GM23248 (cell line): ENCODE results near the gene PNPLA5. TPM values are rescaled to one million over a fixed set of nuclear protein-coding genes. Genes with fewer than 3 reads are reported as not detected.

ENCODE experiments used
- DNase-seq: peaks from one replicate; pipeline ENCODE4 v3.0.0-alpha.2; 2015
- H2AFZ ChIP-seq: fragments of 200-600 bp; sonication (generic); 2 replicates; pipeline ENCODE4 v1.6.1; 2016; ENCODE audit warnings: antibody characterized with exemption
- H3F3A ChIP-seq: fragments of 200-600 bp; sonication (generic); 2 replicates; pipeline ENCODE4 v1.6.1; 2016; ENCODE audit warnings: mild to moderate bottlenecking, antibody characterized with exemption, mixed run types; ENCODE audit not compliant: insufficient read depth
- H3K27ac ChIP-seq: fragments of 200-600 bp; sonication (generic); 2 replicates; pipeline ENCODE4 v1.5.1; 2016; ENCODE audit warnings: mild to moderate bottlenecking
- H3K27me3 ChIP-seq: fragments of 200-600 bp; sonication (generic); replicated peaks from 2 replicates; pipeline ENCODE4 v1.6.1; 2016; ENCODE audit warnings: mild to moderate bottlenecking; ENCODE audit not compliant: insufficient read depth
- H3K36me3 ChIP-seq: fragments of 200-600 bp; sonication (generic); 2 replicates; pipeline ENCODE4 v1.6.1; 2016; ENCODE audit warnings: low read depth, mild to moderate bottlenecking
- H3K4me1 ChIP-seq: fragments of 200-600 bp; sonication (generic); 2 replicates; pipeline ENCODE4 v1.6.1; 2016; ENCODE audit warnings: mild to moderate bottlenecking; ENCODE audit not compliant: insufficient read depth
- H3K4me2 ChIP-seq: fragments of 200-600 bp; sonication (generic); one replicate; pipeline ENCODE4 v1.6.1; 2016; ENCODE audit warnings: mild to moderate bottlenecking; ENCODE audit not compliant: unreplicated experiment
- H3K4me3 ChIP-seq: fragments of 200-600 bp; sonication (generic); 2 replicates; pipeline ENCODE4 v1.5.1; 2016; ENCODE audit warnings: mild to moderate bottlenecking
- H3K79me2 ChIP-seq: fragments of 200-600 bp; sonication (generic); 2 replicates; pipeline ENCODE4 v1.6.1; 2016; ENCODE audit warnings: mild to moderate bottlenecking; ENCODE audit not compliant: insufficient read depth
- H3K9ac ChIP-seq: fragments of 200-600 bp; sonication (generic); 2 replicates; pipeline ENCODE4 v1.6.1; 2016; ENCODE audit warnings: mild to moderate bottlenecking
- H3K9me2 ChIP-seq: fragments of 200-600 bp; sonication (generic); 2 replicates; pipeline ENCODE4 v1.6.1; 2016; ENCODE audit warnings: mixed run types, mild to moderate bottlenecking, moderate library complexity; ENCODE audit not compliant: insufficient read depth
- H3K9me3 ChIP-seq: fragments of 200-600 bp; sonication (generic); one replicate; pipeline ENCODE4 v1.6.1; 2017; ENCODE audit warnings: low read depth
- H4K20me1 ChIP-seq: fragments of 200-600 bp; sonication (generic); 2 replicates; pipeline ENCODE4 v1.6.0; 2016; ENCODE audit not compliant: insufficient read depth
- EZH2 ChIP-seq: fragments of 200-600 bp; sonication (generic); IDR thresholded peaks from 2 replicates; pipeline ENCODE4 v1.6.1; 2018; ENCODE audit warnings: antibody characterized with exemption, mild to moderate bottlenecking; ENCODE audit not compliant: insufficient read depth, poor library complexity, severe bottlenecking
- EZH2phosphoT487 ChIP-seq: fragments of 200-600 bp; sonication (generic); IDR thresholded peaks from 2 replicates; pipeline ENCODE4 v1.6.1; 2018; ENCODE audit warnings: antibody characterized with exemption, moderate library complexity, mild to moderate bottlenecking, low read depth; ENCODE audit not compliant: insufficient read depth
- WGBS, 2 experiments: methylation state at CpG; one replicate each; pipeline ENCODE4 v1.1.6; 2015 to 2017; ENCODE audit warnings: low lambda C conversion rate in 2 of 2, low coverage in 1 of 2; ENCODE audit errors: missing lambda C conversion rate in 2 of 2; 5-methylcytosine and 5-hydroxymethylcytosine counted together
- in situ Hi-C: fragments of 300-500 bp; cut with MboI; formaldehyde crosslinking; loops from 2 replicates; pipeline ENCODE4 v1.15.0; 2020
- polyA plus RNA-seq: library from polyadenylated mRNA; unstranded; fragments of >200 nt; fragmentation: Nextera tagmentation; extraction: Ambion mirVana; gene quantifications from 2 replicates; pipeline ENCODE4 v1.2.1, GENCODE V29; 2016
- total RNA-seq: library from RNA; depleted of rRNA; stranded (reverse); fragments of >200 nt; shearing (Covaris generic); gene quantifications from 2 replicates; pipeline ENCODE4 v1.2.3, GENCODE V29; 2014

Gene PNPLA5
- total and polyA plus RNA-seq, 2 experiments from 2014 or later, result not detected

- Histone ChIP-seq H3K9ac (no peak overlapping the region), H3K27me3 (peaks cover 32% of the 10 kb centered on the region), H4K20me1 (no peaks in the 10 kb centered on the region), H3K36me3 (no peaks in the 10 kb centered on the region), H2AFZ (no peak overlapping the region), H3K4me1 (no peaks in the 10 kb centered on the region), H3K9me3 (no peaks in the 10 kb centered on the region), H3K4me3 (no peak overlapping the region), H3K79me2 (no peaks in the 10 kb centered on the region), H3K4me2 (no peak overlapping the region), H3F3A (no peaks in the 10 kb centered on the region), H3K27ac (no peak overlapping the region), H3K9me2 (no peaks in the 10 kb centered on the region)
- 18 to 22% methylated on average over 13 of the region's 13 CpGs for WGBS, 2 experiments
- no peak for DNase-seq
- TF ChIP-seq EZH2phosphoT487, result no peak
- TF ChIP-seq EZH2, result no peak
- in situ Hi-C loops, result no loop called here
Observed at GRCh38 chr22:43851058-43851978, 40.5 kb downstream of the PNPLA5 start.

- in situ Hi-C loops, result no loop called here
- H3K9me3 ChIP-seq, result no peaks in the 10 kb centered on the region
- no peaks in the 10 kb centered on the region for H3K4me1 ChIP-seq
- no peaks in the 10 kb centered on the region for H3K9me2 ChIP-seq
- no peaks in the 10 kb centered on the region for H3K36me3 ChIP-seq
- 53 to 54% methylated on average over 12 of the region's 12 CpGs for WGBS, 2 experiments
- no peak overlapping the region for H3K4me3 ChIP-seq
- DNase-seq, result no peak
- H3K27ac ChIP-seq, result no peak overlapping the region
- no peaks in the 10 kb centered on the region for H3F3A ChIP-seq
- no peak overlapping the region for H3K9ac ChIP-seq
- no peaks in the 10 kb centered on the region for H3K79me2 ChIP-seq
- no peaks in the 10 kb centered on the region for H4K20me1 ChIP-seq
- peaks cover 32% of the 10 kb centered on the region for H3K27me3 ChIP-seq
- no peak overlapping the region for H3K4me2 ChIP-seq
- no peak for TF ChIP-seq EZH2phosphoT487
- TF ChIP-seq EZH2, result no peak
- H2AFZ ChIP-seq, result no peak overlapping the region
Observed at GRCh38 chr22:43850529-43850928, 41.3 kb downstream of the PNPLA5 start.

GRCh38 chr22:43849731-43850130 is 42.1 kb downstream of the PNPLA5 start:
- no peaks in the 10 kb centered on the region for H3K36me3 ChIP-seq
- 58 to 68% methylated on average over 13 of the region's 13 CpGs for WGBS, 2 experiments
- H3K4me3 ChIP-seq, result no peak overlapping the region
- no peak for DNase-seq
- TF ChIP-seq EZH2phosphoT487, result no peak
- no peak for TF ChIP-seq EZH2
- no peaks in the 10 kb centered on the region for H3K4me1 ChIP-seq
- H3K9me3 ChIP-seq, result no peaks in the 10 kb centered on the region
- no peaks in the 10 kb centered on the region for H4K20me1 ChIP-seq
- no peak overlapping the region for H3K9ac ChIP-seq
- no peaks in the 10 kb centered on the region for H3K9me2 ChIP-seq
- H2AFZ ChIP-seq, result no peak overlapping the region
- no peaks in the 10 kb centered on the region for H3F3A ChIP-seq
- H3K27me3 ChIP-seq, result peaks cover 32% of the 10 kb centered on the region
- H3K4me2 ChIP-seq, result no peak overlapping the region
- in situ Hi-C loops, result no loop called here
- H3K79me2 ChIP-seq, result no peaks in the 10 kb centered on the region
- H3K27ac ChIP-seq, result no peak overlapping the region

GRCh38 chr22:43848366-43849171 is 43.2 kb downstream of the PNPLA5 start:
- Histone ChIP-seq H3K4me1 (no peaks in the 10 kb centered on the region), H3K27ac (no peak overlapping the region), H3K9me2 (no peaks in the 10 kb centered on the region), H3K4me2 (no peak overlapping the region), H3K9me3 (no peaks in the 10 kb centered on the region), H3F3A (no peaks in the 10 kb centered on the region), H4K20me1 (no peaks in the 10 kb centered on the region), H3K79me2 (no peaks in the 10 kb centered on the region), H3K9ac (no peak overlapping the region), H3K36me3 (no peaks in the 10 kb centered on the region), H2AFZ (no peak overlapping the region), H3K4me3 (no peak overlapping the region), H3K27me3 (peaks cover 32% of the 10 kb centered on the region)
- in situ Hi-C loops, result no loop called here
- 28 to 32% methylated on average over 16 of the region's 16 CpGs for WGBS, 2 experiments
- no peak for TF ChIP-seq EZH2
- TF ChIP-seq EZH2phosphoT487, result no peak
- peak; percentile 53 for DNase-seq
